Cardiac fibroblast (primary cell): ENCODE results near the gene SCAMP4.
A peak's percentile ranks its signal among the peaks of the same experiment; 100 is the strongest.

Source experiments
- DNase-seq, 2 donors: peaks; one replicate each; pipeline versions ENCODE4 v3.0.0 to v3.0.0-alpha.2; 2010; ENCODE audit warnings: low read depth in 2 of 2
- H3K4me3 ChIP-seq, 2 donors: replicated peaks in 1 of 2; 1 replicate in 1 of 2; 2 replicates in 1 of 2; pipeline ENCODE4 v1.5.1; 2011; ENCODE audit warnings: low read depth in 2 of 2, low read length in 2 of 2, mild to moderate bottlenecking in 2 of 2, moderate library complexity in 1 of 2
- CTCF ChIP-seq: IDR thresholded peaks from one replicate; pipeline ENCODE4 v1.5.1; 2011; ENCODE audit warnings: low read depth, mild to moderate bottlenecking, low read length, inconsistent platforms

Gene SCAMP4

GRCh38 chr19:1906985-1907562, 1.9 kb downstream of the SCAMP4 start:
- no peak for TF ChIP-seq CTCF
- no peak for DNase-seq
- H3K4me3 ChIP-seq, result no peak overlapping the region

GRCh38 chr19:1907563-1908363, 2.6 kb downstream of the SCAMP4 start:
- H3K4me3 ChIP-seq, result no peak overlapping the region
- TF ChIP-seq CTCF, result no peak
- DNase-seq, result no peak

DNA sequence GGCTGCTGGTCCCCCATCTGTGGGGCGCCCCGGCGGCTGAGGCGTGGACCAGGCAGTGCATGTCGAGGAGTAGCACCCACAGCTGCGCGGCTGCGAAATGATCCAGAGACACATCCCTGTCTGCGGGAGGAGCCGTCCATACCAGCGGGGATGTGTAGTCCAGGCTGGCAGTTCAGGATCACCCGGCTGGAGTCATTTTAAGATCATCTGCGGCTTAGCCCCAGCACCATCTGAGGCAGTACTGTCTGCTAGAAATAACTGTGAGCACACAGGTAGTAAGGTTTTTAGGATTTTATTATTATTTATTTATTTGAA, 3.1 kb downstream of the SCAMP4 start:
- no peak for DNase-seq
- no peak overlapping the region for H3K4me3 ChIP-seq
- TF ChIP-seq CTCF, result no peak

- H3K4me3 ChIP-seq, result no peak overlapping the region
Measured at GRCh38 chr19:1909761-1910080, 4.5 kb downstream of the SCAMP4 start.

GRCh38 chr19:1910177-1910576, 5.0 kb downstream of the SCAMP4 start:
- H3K4me3 ChIP-seq, result no peak overlapping the region
- TF ChIP-seq CTCF, result no peak
- DNase-seq, result peak; percentile 26 to 35

More at GRCh38 chr19:1909761-1910080, 4.5 kb downstream of the SCAMP4 start:
- DNase-seq, result no peak
- TF ChIP-seq CTCF, result no peak

DNA sequence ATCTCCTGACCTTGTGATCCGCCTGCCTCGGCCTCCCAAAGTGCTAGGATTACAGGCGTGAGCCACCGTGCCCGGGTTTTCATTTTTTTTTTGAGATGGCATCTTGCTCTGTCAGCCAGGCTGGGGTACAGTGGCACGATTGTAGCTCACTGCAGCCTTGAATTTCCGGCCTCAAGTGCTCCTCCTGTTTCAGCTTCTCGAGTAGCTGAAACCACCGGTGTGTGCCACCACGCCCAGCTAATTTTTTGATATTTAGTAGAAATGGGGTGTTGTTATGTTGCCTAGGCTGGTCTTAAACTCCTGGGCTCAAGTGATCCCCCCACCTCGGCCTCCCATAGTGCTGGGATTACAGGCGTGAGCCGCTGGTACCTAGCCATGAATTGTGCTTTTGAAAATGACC, 5.9 kb downstream of the SCAMP4 start:
- DNase-seq, result no peak
- no peak for TF ChIP-seq CTCF
- H3K4me3 ChIP-seq, result no peak overlapping the region

GRCh38 chr19:1911995-1912394, 6.8 kb downstream of the SCAMP4 start:
- H3K4me3 ChIP-seq, result no peak overlapping the region
- no peak for TF ChIP-seq CTCF
- DNase-seq, result no peak
